ENCODE measurements around the gene EXOC3L4.

EXOC3L4 gene

DNA sequence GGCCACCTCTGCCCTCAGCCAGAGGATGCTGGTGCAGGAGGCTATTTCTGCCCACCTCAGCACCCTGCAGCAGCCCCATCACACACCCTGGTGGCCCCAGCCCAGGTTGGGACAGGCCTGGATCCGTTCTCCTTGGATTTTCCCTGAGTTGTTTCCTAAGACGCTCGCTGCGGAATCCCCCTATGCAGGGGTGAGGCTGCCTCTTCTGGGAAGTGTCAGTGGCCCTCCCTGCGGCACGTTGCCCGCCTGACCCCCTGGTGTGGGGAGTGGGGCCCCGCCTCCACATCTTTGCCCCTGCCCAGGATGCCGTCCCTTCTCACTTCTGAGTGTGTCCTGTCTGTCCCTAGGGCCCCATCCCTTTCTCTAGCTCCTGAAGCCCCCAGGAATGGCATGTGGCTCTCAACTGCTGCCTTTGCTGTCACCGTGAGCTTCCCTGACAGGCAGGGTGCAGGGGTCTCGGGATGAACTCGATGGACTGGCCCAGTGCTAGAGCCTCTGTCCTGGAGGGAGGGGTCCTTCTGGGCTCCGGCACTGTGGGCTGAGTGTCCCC, 594 bp upstream of the EXOC3L4 start:
- H3K4me1 Mint-ChIP-seq = peaks cover 6% of the 10 kb centered on the region
- H3K4me3 Mint-ChIP-seq = no peak overlapping the region
- H3K9me3 Mint-ChIP-seq = no peaks in the 10 kb centered on the region

DNA sequence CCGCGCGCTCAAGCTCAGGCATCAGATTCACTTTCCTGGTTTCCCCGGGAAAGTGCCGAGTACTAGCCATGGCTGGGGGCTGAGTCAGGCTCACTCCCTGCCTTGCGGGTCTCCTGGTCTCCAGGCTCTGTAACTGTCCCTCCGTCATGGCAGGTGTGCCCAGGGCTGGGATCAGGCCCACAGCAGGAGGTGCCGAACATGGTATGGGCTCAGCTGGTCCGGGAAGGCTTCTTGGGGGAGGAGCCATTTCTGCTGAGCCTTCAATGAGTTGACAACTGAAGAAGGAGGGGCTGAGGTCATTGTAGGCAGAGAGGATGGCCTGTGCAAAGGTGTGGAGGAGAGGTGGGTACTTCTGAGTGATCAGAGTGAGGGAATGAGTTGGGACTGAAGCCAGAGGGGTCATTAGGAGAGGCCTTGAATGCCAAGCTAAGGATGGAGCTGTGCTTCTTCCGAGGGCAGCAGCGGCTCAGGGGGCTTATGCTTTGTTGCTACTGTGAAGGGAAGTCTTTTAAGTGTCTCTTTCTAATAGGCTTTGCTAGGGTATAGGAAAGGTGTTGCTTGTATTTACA, 769 bp downstream of the EXOC3L4 start:
- H3K27me3 Mint-ChIP-seq = peaks cover 9% of the 10 kb centered on the region
- peaks cover 10% of the 10 kb centered on the region for H3K4me1 Mint-ChIP-seq
- H3K4me3 Mint-ChIP-seq = no peak overlapping the region
- H3K36me3 Mint-ChIP-seq = no peaks in the 10 kb centered on the region
- H3K9me3 Mint-ChIP-seq = no peaks in the 10 kb centered on the region
- ATAC-seq (ENCODE audit: low read depth) (no peak), DNase-seq (ENCODE audit: low spot score in 2 of 2) (no peak)
- no peak overlapping the region for H3K27ac Mint-ChIP-seq

More for the DNA sequence above, 594 bp upstream of the EXOC3L4 start:
- Mint-ChIP-seq H3K27ac (no peak overlapping the region), H3K36me3 (no peaks in the 10 kb centered on the region), H3K27me3 (peaks cover 9% of the 10 kb centered on the region)
- DNase-seq (ENCODE audit: low spot score in 2 of 2) = no peak
- ATAC-seq (ENCODE audit: low read depth) = no peak

DNA sequence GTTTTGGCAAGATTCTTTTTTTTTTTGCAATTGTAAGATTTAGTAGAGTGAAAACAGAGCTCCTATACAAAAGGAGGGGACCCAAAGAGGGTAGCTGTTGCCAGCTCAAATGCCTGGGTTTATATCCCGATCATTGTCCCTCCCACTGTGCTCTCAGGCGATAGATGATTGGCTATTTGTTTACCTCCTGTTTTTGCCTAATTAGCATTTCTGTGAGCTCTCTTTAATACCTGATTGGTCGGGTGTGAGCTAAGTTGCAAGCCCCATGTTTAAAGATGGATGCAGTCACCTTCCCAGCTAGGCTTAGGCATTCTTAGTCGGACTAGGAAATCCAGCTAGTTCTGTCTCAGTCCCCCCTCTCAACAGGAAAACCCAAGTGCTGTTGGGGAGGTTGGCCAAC, 1.9 kb downstream of the EXOC3L4 start:
- no peaks in the 10 kb centered on the region for H3K9me3 Mint-ChIP-seq
- ATAC-seq (ENCODE audit: low read depth) (no peak), DNase-seq (ENCODE audit: low spot score in 2 of 2) (no peak)
- no peak overlapping the region for H3K27ac Mint-ChIP-seq
- no peak overlapping the region for H3K4me3 Mint-ChIP-seq
- no peaks in the 10 kb centered on the region for H3K36me3 Mint-ChIP-seq
- peaks cover 12% of the 10 kb centered on the region for H3K4me1 Mint-ChIP-seq
- H3K27me3 Mint-ChIP-seq = peaks cover 9% of the 10 kb centered on the region

DNA sequence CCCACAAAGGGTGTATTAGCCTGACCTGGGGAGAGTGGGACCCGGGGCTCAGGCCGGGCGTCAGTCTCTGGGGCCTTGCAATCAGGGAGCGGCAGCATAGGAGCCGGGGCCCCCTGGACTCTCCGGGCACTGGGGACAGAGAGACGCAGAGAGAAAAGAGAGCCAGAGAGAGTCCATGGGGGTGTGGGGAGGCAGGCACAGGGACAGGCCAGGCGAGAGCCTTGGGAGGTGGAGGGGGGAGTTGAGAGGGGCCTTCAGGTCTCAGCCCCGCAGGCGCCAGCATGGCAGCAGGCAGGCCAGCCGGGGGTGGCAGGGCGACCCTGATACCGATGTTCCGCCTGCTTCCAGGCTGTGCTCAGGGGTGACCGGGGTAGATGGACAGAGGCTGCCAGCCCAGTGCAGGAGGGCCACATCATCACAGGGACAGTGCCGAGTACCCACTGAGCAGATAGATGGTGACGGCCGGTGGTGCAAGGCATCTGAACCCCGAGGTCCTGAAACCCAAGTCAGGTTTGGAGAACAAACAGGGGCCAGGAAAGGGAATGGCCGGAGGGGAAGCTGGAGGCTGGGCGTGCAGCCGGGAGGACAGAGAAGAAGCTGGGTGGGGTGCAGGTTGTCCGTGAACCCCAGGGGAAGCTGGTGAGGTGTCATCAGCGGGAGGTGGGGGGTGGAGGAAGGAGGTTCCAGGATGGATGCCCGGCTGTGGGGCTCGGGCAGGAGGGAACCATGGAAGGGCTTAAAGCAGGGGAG, 2.9 kb downstream of the EXOC3L4 start:
- ATAC-seq (ENCODE audit: low read depth) = no peak
- Mint-ChIP-seq H3K4me3 (no peak overlapping the region), H3K4me1 (peaks cover 13% of the 10 kb centered on the region), H3K36me3 (no peaks in the 10 kb centered on the region), H3K9me3 (no peaks in the 10 kb centered on the region), H3K27ac (no peak overlapping the region), H3K27me3 (peaks cover 9% of the 10 kb centered on the region)
- DNase-seq (ENCODE audit: low spot score in 2 of 2) = no peak

DNA sequence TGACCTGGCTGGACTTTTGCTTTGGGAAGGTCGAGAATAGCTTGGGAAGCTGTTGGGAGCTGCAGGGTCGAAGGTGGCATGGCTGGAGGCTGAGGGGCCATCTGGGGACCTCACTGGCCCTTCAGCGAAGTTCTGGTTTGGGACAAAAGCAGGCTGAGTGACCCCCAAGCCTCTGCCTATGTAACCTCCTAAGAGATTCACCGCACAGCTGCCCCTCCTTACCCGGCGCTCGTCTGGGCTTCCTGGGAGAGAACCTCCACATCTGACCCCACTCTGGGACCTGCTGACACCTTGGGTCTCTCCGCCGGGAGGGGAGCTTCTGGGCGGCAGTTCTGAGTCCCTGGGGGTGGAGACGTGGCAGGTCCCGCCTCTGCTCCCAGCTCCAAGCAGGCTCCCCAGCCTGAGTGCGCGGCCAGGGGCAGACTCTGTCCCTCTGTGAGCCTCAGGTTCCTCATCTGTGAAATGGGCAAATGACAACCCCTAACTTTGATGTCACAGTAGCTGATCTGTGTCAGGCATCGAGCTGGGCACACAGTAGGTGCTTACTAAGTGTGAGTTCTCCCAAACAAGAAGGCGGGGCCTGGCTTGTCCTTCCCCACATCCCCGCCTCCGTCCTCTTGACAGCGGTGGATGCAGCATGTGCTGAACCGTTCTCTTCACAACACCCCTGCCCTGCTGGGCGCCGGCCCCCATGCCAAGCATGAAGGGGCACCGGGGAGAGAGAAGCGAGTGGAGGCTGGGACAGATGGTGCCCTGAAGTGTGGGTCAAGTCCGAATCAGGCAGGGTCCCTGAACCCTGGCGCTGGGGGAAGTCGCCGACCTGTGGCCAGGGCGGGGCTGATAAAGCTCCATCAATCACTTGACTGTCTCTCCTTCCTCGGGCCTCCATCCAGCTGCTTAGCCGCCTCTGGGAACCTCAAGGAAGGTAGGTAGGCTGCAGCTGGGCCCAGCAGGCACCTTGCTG, 3.8 kb downstream of the EXOC3L4 start:
- Mint-ChIP-seq H3K4me3 (no peak overlapping the region), H3K27ac (no peak overlapping the region), H3K9me3 (no peaks in the 10 kb centered on the region), H3K4me1 (peaks cover 13% of the 10 kb centered on the region), H3K36me3 (no peaks in the 10 kb centered on the region), H3K27me3 (peaks cover 9% of the 10 kb centered on the region)
- no peak for DNase-seq (ENCODE audit: low spot score in 2 of 2)
- no peak for ATAC-seq (ENCODE audit: low read depth)

DNA sequence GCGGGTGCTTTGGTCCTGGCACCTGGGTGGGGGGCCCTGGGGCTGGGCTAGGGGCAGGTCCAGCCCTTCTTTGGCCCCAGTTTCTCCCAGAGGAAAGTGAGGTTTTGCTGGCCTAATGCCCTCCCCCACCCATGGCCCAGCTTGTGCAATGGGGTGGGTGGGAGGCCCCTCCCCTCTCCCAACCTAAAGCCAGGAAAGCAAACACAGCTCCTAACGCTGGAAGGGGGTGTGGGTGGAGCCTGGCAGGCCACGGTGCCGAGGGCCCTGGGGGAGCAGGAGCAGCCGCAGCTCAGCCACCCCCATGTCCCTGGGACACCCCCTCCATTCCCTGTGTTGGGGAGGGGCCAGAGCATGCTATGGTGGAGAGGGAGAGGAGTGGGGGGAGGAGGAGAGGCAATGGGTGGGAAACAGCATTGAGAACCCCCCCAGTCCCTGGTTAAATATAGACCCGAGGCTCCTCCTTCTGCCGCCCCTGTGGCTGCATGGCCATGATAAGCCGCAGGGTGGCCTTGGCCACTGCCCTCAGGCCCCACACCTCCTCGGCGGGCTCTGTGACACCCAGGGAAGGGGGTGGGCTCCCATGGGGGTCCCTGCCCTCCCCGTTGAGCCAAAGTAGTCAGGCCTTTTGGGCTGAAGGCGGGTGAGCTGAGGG, 4.7 kb downstream of the EXOC3L4 start:
- Mint-ChIP-seq H3K27me3 (peaks cover 11% of the 10 kb centered on the region), H3K4me3 (no peak overlapping the region), H3K9me3 (no peaks in the 10 kb centered on the region), H3K36me3 (no peaks in the 10 kb centered on the region), H3K27ac (no peak overlapping the region), H3K4me1 (peaks cover 17% of the 10 kb centered on the region)
- DNase-seq (ENCODE audit: low spot score in 2 of 2) (no peak), ATAC-seq (ENCODE audit: low read depth) (no peak)

DNA sequence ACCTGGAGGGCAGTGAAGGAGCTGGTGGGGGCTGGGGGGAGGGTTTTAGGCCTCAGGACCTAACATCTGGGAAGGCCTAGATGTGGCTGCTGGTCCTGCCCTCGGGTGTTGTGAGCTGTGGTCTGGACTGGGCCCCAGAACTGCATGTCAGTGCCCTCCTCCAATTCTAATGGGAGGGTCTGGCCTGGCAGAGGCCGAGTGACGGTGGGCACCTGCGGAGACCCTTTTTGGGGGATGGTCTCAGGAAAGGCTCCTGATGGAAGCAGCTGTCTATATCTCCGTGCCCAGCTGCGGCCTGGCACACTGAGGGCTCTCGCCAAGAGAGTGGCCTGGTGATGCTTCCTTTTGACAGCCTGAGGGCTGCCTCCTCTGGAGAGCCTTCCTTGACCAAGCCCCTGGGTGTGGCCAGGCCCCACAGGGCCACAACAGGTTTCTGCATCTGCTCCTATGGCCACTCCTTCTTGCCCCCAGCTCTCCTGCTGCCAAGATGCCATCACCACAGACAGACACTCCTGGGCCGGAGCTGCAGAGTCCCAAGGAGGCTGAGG, 5.3 kb downstream of the EXOC3L4 start:
- peaks cover 10% of the 10 kb centered on the region for H3K27me3 Mint-ChIP-seq
- H3K36me3 Mint-ChIP-seq = no peaks in the 10 kb centered on the region
- H3K27ac Mint-ChIP-seq = no peak overlapping the region
- H3K4me3 Mint-ChIP-seq = no peak overlapping the region
- ATAC-seq (ENCODE audit: low read depth) = no peak
- DNase-seq (ENCODE audit: low spot score in 2 of 2) = no peak
- H3K9me3 Mint-ChIP-seq = no peaks in the 10 kb centered on the region
- peaks cover 18% of the 10 kb centered on the region for H3K4me1 Mint-ChIP-seq

DNA sequence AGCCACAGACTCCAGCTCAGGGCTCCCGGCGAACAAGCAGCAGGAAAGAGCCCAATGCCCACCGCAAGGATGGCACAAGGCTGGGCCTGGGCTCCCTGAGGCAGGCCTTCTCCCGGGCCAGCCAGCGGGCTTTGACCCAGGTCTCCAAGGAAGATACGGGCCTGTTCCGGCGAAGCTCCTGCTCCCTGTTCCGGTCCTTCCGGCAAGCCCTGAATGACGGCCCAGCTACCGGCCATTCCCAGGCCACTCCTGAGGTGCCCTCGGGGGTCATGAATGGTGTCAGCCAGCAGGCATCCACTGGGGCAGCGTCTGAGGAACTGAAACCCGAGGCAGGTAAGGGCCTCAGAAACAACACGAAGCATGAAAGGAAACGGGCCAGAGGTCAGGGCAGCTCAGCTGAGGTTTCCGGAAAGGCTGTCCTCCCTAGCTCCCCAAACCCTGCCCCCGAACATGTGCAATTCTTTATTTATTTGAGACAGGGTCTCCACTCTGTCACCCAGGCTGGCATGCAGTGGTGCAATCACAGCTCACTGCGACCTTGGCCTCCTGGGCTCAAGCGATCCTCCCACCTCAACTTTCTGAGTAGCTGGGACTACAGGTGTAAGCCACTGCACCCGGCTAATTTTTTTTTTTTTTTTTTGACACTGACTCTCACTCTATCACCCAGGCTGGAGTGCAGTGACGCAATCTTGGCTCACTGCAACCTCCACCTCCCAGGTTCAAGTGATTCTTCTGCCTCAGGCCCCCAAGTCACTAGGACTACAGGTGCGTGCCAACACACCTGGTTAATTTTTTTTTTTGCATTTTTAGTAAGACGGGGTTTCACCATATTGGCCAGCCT, 6.0 kb downstream of the EXOC3L4 start:
- no peaks in the 10 kb centered on the region for H3K36me3 Mint-ChIP-seq
- peak overlapping the region; percentile 44 for H3K4me3 Mint-ChIP-seq
- DNase-seq (ENCODE audit: low spot score in 2 of 2) = no peak
- no peaks in the 10 kb centered on the region for H3K9me3 Mint-ChIP-seq
- peaks cover 14% of the 10 kb centered on the region for H3K27me3 Mint-ChIP-seq
- ATAC-seq (ENCODE audit: low read depth) = peak; percentile 55
- H3K27ac Mint-ChIP-seq = no peak overlapping the region
- peaks cover 23% of the 10 kb centered on the region for H3K4me1 Mint-ChIP-seq

DNA sequence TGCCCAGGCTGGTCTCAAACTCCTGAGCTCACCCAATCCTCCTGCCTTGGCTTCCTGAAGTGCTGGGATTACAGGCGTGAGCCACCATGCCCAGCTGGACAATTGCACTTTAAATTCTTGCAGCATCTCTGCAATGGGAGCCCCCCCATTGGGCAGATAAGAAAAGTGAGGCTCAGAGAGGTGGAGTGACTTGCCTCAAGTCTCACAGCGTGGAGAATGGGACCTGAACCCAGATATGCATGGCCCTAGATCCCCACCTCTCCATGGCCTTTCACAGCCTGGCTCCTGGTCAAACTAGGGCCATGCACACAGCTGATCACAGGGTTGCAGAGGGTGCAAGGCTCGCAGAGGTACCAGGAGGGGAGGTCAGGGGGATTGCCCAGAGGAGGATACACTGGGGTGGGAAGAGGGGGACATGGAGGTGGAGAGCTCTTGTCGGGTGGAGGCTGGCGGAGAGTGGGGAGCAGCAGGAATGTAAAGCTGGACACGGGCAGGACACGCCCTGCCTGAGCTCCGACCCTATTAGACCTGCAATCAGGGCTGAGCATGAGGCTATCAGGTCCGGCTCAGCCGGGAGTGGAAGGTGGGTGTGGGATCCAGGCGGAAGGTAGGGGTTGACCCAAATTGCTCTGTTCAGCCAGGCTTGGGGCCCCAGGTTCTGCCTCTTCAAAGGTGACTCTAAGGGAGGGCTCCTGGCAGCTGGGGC, 6.9 kb downstream of the EXOC3L4 start:
- H3K27ac Mint-ChIP-seq = no peak overlapping the region
- peak overlapping the region; percentile 11 for H3K4me3 Mint-ChIP-seq
- no peak for DNase-seq (ENCODE audit: low spot score in 2 of 2)
- peaks cover 14% of the 10 kb centered on the region for H3K27me3 Mint-ChIP-seq
- no peak for ATAC-seq (ENCODE audit: low read depth)
- H3K9me3 Mint-ChIP-seq = no peaks in the 10 kb centered on the region
- peaks cover 27% of the 10 kb centered on the region for H3K4me1 Mint-ChIP-seq
- no peaks in the 10 kb centered on the region for H3K36me3 Mint-ChIP-seq

DNA sequence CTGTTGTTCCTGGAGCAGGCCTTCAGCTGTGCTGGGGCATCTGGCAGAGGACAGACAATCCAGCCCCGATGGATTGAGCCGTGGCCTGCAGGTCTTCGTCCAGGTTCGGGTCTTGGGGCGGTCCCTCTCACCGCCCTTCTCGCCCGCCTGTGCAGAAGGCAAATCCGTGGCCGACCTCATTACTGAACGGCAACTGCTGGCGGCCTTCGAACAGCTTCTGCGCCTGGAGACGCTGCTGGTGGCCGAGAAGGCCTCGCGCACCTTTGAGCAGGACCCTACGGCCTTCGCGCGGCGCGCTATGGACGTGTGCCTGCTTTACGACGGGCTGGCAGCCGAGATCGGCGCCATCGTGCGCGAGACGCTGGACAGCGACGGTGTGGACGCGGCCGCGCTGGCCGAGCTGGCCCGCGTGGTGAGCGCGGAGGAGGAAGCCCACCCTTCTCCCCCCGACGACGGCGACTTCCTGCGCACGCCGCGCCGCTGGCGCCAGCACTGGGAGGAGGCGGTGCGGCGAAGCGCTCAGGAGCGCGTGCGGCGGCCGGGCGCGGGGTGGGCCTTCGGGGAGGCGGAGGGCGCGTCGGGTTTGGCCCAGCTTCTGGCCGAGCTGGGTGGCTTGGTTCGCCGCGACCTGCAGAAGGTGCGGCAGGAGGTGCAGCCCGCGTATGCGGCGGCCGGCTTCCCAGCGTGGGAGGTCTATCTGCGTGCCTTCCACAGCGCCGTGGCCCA, 7.6 kb downstream of the EXOC3L4 start:
- Mint-ChIP-seq H3K4me3 (no peak overlapping the region), H3K36me3 (no peaks in the 10 kb centered on the region), H3K27me3 (peaks cover 10% of the 10 kb centered on the region), H3K9me3 (no peaks in the 10 kb centered on the region), H3K4me1 (peaks cover 24% of the 10 kb centered on the region), H3K27ac (no peak overlapping the region)
- ATAC-seq (ENCODE audit: low read depth) (no peak), DNase-seq (ENCODE audit: low spot score in 2 of 2) (no peak)

DNA sequence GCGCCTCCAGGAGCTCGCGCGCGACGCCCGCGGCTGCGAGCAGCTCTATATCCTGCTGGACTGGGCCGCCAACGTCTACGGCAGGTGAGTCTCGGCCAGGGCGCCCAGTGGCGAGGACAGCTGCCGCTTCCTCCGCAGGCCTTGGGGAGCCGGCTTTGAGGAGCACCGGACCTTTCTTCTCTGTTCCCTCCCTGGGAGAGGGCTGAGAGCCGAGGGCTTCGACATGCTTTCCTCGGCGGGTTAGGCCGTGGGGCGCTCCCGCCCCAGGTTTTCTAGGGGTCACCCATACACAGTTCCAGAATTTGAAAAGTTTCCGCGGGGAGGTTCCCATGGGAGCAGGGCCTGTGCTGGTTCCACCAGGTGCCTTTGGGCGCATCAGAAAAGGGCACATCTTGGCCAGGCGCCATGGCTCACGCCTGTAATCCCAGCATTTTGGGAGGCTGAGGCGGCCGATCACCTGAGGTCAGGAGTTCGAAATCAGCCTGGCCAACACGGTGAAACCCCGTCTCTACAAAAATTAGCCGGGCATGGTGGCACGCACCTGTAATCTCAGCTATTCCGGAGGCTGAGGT, 8.2 kb downstream of the EXOC3L4 start:
- Mint-ChIP-seq H3K9me3 (no peaks in the 10 kb centered on the region), H3K36me3 (no peaks in the 10 kb centered on the region), H3K4me3 (no peak overlapping the region), H3K4me1 (peaks cover 24% of the 10 kb centered on the region), H3K27me3 (peaks cover 8% of the 10 kb centered on the region), H3K27ac (no peak overlapping the region)
- DNase-seq (ENCODE audit: low spot score in 2 of 2) (no peak), ATAC-seq (ENCODE audit: low read depth) (no peak)
